GM20000 (cell line): ENCODE data around the gene MORN3.
"Not testable (repeated sequence)": the region's sequence is repeated elsewhere in the genome, so short reads cannot be mapped to it uniquely, and the experiment has no call there.

ENCODE experiments used
- DNase-seq: peaks from one replicate; pipeline ENCODE4 v3.0.0; 2012; ENCODE audit warnings: low spot score
- TF ChIP-seq, protein P1 (sequence below): IDR thresholded peaks from 2 replicates; pipeline ENCODE4 v1.5.1; 2012; ENCODE audit warnings: mild to moderate bottlenecking, control low read depth; ENCODE audit errors: extremely low read depth, missing control alignments

The MORN3 gene

GRCh38 chr12:121678716-121679300 lies 9.4 kb upstream of the MORN3 start:
- DNase-seq, result no peak
- TF ChIP-seq, protein P1, sequence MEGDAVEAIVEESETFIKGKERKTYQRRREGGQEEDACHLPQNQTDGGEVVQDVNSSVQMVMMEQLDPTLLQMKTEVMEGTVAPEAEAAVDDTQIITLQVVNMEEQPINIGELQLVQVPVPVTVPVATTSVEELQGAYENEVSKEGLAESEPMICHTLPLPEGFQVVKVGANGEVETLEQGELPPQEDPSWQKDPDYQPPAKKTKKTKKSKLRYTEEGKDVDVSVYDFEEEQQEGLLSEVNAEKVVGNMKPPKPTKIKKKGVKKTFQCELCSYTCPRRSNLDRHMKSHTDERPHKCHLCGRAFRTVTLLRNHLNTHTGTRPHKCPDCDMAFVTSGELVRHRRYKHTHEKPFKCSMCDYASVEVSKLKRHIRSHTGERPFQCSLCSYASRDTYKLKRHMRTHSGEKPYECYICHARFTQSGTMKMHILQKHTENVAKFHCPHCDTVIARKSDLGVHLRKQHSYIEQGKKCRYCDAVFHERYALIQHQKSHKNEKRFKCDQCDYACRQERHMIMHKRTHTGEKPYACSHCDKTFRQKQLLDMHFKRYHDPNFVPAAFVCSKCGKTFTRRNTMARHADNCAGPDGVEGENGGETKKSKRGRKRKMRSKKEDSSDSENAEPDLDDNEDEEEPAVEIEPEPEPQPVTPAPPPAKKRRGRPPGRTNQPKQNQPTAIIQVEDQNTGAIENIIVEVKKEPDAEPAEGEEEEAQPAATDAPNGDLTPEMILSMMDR, result no peak

DNA sequence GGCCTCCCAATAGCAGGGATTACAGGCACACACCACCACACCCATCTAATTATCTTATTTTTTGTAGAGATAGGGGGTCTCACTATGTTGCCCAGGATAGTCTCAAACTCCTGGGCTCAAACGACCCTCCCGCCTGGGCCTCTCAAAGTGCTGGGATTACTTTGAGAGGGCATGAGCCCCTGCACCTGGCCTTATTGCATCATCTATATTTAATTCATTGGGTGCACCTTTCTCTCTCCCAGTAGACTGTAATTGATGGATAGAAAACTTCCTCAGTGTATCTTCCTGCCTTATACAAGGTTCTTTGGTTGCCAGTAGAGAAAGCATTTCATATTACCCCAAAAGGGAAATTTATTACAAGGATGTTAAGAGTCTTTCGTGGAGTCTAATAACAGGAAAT lies 8.9 kb upstream of the MORN3 start:
- TF ChIP-seq, protein P1, result no peak
- DNase-seq, result no peak

DNA sequence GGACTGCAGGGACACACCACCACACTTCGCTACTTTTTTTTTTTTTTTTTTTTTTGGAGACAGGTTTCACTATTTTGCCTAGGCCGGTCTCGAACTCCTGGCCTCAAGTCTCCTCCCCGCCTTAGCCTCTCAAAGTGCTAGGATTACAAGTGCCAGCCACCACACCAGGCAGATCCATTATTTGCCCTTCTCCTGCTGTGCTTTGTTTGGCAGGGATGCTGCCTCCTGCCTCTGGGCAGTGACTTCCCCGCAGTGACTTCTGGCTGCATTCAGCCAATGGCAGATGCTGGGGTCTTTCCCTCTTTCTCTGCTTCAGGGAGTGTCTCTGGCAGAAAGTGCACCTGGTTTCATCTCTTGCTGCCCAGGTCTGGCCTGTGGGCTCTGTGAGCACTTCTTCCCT lies 6.7 kb upstream of the MORN3 start:
- TF ChIP-seq, protein P1, result no peak
- DNase-seq, result no peak

DNA sequence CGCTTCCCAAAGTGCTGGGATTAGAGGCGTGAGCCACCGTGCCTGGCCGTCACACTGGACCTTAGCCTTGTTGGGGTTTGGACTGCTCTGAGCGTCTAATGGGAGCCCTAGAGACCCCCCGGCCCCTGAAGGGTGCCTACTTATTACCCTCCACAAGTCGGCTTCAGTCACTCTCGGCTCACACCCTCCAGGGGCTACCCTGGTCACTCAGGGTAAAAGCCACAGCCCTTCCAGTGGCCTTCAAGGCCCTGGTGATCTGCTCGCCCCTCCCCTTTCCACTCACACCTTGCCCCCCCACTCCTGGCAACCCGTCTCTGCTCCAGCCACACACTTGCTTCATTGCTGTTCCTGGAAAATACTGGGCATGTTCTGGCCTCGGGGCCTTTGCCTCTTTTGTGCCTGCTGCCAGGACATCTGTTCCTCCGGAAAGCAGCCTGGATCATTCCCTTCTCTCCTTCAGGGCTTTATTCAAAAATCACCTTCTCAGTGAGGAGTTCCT lies 3.6 kb upstream of the MORN3 start:
- no peak for DNase-seq
- TF ChIP-seq, protein P1, result no peak

DNA sequence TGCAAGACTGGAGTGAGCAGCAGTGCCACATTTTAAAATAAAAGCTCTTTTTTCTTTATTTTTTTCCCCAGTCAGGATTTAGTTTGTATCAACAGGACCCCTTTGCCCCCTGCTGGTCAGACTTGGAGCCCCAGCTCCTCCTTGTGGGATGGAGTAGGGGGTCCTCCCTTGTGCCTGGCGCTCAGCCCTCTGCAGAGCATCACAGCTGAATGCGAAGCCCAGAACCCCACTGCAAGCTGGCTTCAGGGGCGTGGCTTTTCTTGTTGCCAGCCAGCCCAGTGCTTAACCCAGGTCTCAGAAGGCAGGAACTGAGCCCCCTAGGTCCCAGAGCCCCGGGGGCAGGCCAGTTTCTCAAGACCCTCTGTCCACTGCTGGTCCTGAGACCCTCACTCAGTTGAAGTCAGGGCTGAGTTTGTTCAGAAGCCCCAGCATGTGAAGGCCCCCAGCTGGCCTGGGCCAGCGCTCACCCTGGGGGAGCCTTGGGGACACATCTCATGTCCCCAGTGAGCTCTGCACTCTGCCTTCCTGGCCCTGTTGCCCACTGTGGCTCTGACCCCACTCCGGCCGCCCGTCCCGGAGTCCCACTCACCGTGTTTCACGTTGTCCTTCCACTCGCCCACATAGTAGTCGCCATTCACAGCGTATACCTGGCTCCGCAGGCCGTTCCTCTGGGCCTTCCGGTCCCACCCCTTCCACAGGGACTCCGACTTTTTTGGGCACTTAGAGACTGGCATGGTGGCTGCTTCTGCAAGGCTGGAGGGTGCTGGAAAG lies 519 bp downstream of the MORN3 start:
- DNase-seq, result no peak
- TF ChIP-seq, protein P1, result peak; percentile 33

DNA sequence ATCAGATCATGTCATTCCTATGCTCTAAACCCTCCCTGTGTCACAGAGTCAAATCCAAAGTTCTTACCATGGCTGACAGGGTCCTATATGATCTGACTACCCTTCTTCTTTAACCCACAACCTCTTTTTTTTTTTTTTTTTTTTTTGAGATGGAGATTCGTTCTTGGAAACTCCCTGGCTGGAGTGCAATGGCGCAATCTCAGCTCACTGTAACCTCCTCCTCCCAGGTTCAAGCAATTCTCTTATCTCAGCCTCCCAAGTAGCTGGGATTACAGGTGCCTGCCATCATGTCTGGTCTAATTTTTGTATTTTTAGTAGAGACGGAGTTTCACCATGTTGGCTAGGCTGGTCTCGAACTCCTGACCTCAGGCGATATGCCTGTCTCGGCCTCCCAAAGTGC lies 2.6 kb downstream of the MORN3 start:
- DNase-seq, result not testable (repeated sequence)

DNA sequence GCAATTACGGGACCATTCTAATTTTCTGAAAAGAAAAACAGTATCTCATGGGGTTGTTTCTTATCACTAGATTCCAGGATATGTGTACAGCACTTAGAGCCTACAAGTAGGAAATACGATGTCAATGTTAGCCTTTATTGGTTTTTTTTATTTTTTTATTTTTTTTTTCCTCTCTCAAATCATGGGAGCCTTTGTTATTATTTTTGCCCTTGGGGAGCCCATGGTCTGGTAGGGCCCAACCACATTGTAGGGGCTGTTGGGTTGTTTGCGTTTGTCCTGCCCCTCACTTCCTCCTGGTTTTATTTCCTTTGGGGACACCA lies 5.9 kb downstream of the MORN3 start:
- DNase-seq, result no peak
- TF ChIP-seq, protein P1, result no peak

DNA sequence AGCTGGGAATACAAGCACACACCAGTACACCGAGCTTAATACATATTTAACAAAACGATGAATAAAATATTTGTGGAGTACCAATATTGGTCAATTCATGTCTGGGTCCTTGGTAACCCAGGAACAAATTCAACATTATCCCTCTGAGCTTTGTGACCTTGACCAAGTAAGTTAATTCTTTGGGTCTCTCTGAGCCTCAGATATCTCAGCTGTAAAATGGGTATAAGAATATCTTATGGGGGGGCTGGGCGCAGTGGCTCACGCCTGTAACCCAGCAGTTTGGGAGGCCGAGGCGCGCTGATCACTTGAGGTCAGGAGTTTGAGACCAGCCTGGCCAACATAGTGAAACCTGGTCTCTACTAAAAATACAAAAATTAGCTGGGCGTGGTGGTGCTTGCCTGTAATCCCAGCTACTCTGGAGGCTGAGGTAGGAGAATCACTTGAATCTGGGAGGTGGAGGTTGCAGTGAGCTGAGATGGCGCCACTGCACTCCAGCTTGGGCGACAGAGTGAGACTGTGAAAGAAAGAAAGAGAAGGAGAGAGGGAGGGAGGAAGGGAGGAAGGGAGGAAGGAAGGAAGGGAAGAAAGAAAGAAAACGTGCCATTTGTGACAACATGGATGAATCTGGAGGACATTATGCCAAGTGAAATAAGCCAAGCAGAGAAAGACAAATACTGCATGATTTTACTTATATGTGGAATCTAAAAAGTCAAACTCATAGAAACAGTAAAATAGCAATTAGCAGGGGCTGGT lies 7.9 kb downstream of the MORN3 start:
- DNase-seq, result not testable (repeated sequence)
